ENCODE measurements around the gene IL22RA2.

GRCh38 chr6:137102050-137102848, 71.2 kb downstream of the IL22RA2 start:
- TF ChIP-seq CTCF (optimal IDR thresholded peaks at IDR 0.05 in 1 of 3, IDR thresholded peaks at IDR 0.05 in 1 of 3, conservative IDR thresholded peaks at IDR 0.05 in 1 of 3; ENCODE audit: extremely low read depth in 1 of 3, insufficient read depth in 2 of 3, low read length in 3 of 3): no peak
- TF ChIP-seq EZH2 (IDR thresholded peaks at IDR 0.05; ENCODE audit: low read length): no peak
